ENCODE measurements around the gene HEXIM1.
A peak's percentile ranks its signal among the peaks of the same experiment; 100 is the strongest.

HEXIM1 gene, protein sequence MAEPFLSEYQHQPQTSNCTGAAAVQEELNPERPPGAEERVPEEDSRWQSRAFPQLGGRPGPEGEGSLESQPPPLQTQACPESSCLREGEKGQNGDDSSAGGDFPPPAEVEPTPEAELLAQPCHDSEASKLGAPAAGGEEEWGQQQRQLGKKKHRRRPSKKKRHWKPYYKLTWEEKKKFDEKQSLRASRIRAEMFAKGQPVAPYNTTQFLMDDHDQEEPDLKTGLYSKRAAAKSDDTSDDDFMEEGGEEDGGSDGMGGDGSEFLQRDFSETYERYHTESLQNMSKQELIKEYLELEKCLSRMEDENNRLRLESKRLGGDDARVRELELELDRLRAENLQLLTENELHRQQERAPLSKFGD

DNA sequence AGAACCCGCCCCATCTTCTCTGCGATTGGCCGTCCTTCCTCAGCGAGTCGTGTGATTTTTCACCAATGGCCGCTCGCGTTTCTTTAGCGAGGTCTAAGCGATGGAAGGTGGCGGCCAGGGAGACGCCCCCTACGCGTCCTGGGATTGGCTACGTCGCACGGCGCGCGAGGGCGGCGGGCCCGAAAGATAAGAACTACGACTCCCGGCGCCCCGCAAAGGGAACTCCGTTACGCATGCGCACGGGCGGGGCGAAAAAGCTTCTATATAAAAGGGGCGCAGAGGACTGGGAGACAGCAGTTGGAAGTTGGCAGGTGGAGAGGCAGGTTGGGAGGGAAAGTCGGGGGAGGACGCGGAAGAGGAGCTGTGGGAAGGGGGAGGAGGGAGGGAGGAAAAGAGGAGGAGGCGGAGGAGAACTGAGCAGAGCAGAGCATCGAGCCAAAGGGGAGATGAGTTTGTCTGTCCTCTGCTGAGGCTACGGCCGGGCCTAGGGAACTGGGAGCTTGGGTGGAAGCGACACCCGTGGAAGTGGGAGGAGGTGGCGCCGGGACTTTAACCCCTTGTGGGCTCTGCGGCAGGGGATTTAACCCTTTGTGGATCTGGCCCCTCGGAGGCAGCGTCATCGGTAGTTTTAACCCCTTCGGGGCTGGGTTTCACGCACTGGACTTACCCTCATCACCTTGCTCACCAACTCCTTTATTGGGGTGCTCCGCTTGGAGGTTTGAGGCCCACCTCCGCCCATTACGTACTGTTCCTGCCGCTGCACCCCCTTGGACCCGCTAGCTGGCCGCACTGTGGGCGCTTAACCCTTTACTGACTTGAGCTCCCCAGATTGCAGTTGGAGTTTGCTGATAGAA, at the start of gene HEXIM1:
Gene HEXIM1, plus strand, starts transcription at position 293 of the 854 bp plus-strand sequence. CDS start 716 bp downstream, outside the sequence.
- peak; percentile 97 for DNase-seq

GRCh38 chr17:45098869-45099616, 49.2 kb upstream of the HEXIM1 start:
- DNase-seq, result no peak

DNA sequence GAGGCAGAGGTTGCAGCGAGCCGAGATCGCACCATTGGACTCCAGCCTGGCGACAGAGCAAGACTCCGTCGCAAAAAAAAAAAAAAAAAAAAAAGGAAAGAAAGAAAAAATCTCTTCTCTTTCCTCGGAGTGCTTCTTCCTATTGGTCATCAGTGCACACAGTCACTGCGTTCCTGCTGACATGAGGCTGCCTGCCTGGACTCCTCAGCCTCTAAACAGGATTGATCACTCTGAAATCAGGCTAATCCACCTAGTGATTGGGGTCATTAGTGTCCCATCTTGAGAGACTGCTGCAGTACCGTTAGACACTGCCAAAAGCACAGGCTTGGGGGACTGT, 46.8 kb upstream of the HEXIM1 start:
- DNase-seq, result no peak

DNA sequence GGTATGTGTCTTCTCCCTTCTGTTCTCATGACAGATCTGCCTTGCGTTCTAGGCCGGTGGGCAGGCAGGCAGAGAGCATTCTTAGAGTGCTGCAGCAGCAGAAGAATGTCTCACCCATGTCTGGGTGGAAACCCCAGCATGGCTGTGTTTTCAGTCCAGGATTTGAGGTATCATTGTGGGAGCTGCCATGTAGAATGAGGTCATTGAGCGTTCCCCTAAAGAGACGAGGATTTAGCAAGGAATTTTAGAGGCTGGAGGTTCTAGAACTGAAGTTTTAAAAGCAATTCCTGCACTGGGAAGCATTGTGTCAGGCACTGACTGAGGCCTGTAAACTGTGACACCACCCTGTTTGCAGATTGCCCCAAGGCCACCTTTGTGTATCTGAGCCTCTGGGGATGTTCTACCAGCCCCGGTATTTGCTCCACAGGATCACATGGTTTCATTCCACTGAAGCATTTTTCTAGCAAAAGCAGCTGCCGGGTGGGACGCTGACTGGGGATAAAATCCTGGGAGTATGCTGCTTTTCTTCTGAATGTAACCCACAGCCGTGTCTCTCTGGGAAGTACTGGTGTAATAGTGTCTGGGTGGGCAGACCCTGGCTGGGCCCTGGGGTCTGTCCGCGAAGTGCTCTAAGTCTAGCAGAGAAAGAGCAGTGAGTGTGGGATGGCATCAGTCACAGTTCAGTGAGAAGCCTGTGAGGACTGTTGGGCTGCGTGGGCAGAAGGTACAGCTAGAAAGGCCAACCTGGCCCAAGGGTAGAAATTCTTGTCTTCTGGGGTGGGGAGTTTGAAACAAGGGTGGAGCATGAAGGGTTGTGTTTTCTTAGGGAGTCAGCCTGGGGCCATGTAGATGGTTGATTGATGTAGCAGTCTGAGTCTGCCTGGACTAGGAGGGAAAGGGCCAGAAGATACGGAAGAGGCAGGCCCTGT, 46.1 kb upstream of the HEXIM1 start:
- DNase-seq, result no peak

- DNase-seq, result no peak
These were observed 45.4 kb upstream of the HEXIM1 start for GRCh38 chr17:45102856-45103255.

GRCh38 chr17:45103269-45103795, 44.9 kb upstream of the HEXIM1 start:
- no peak for DNase-seq

GRCh38 chr17:45104029-45104428, 44.2 kb upstream of the HEXIM1 start:
- DNase-seq, result no peak

DNA sequence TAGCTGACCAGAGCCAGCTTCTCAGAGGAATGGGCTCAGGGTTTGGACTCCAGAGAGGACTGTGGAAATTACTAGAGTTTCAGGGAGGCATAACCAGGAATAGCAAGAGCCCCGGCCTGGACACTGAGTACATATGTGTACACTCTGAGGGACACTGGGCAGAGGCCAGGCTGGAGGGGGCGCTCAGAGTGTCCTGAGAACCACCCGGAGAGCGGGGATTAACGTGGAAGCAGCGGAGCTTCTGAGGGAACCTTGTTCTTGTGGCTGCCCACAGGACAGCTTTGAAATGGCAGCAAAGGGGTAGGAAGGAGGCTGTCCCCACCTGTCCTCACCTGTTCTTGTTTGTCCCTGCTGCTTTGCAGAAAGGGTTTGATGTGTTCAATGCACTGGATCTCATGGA, 43.8 kb upstream of the HEXIM1 start:
- no peak for DNase-seq

DNA sequence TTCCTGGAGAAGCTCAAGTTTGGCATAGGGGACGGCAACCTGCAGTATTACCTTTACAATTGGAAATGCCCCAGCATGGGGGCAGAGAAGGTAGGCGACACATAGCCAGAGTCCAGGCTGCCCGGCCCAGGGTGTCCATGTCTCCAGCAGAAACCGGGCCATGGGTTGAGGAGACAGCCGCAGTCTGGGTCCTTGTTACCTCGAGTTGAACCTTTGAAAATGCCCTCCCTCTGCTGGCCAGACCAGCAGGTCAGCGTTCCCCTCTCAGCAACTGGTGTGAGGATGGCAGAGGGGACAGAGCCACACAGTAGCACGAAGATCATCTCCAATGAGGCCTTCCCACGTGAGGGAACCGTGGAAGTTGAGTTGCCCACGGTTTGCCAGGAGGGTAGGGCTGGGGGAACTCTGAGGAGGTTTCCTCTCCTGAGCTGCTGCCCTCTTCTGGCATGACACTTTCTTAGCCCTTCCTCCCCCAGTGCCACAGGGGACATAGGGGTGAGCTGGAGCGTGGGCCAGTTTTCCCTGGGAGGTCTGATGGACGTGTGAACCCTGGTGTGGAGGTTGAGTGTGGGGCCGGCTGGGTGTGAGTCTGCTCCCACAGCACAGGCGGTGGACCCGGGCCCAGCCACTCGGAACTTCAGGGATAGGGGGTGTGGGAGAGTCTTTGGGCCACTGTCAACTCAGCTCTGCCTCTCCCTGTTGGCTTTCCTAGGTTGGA, 43.2 kb upstream of the HEXIM1 start:
- DNase-seq, result no peak

DNA sequence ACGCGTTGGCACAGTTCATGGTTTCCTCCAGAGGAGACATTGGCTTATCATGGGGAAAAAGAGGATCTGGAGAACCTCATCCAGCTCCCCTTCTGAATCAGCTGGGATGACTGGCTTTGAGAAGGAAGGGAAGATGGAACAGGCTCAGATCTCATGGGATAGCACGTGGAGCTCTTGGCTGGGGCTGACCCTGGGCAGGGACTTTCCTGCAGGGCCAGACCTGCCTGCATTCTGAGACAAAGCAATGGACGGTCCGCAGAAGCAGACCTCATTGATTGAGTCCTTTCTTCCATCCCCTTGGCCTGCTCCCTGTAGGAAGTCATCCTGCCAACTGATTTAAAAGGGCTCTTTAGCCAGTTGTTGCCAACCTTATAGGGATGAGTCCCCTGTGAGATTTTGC, 42.2 kb upstream of the HEXIM1 start:
- no peak for DNase-seq

DNA sequence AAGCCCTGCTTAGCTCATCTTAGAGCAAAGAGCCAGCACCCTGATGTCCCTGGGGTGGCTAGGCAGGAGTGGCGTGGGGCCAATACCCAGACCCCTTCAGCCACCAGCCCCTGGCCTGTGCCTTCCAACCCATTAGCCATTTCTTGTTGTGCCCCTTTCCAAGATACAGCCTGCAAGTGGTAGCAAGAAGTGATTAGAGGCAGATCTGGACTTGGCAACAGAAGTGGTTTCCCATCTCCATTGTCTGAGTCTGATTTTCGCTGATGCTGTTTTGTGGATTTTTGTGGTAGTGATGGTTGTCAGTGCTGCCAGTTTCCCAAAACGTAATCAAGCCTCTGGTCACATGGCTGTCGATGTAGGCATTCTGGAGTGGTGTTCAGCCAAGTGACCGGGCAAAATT, 41.7 kb upstream of the HEXIM1 start:
- DNase-seq, result no peak

DNA sequence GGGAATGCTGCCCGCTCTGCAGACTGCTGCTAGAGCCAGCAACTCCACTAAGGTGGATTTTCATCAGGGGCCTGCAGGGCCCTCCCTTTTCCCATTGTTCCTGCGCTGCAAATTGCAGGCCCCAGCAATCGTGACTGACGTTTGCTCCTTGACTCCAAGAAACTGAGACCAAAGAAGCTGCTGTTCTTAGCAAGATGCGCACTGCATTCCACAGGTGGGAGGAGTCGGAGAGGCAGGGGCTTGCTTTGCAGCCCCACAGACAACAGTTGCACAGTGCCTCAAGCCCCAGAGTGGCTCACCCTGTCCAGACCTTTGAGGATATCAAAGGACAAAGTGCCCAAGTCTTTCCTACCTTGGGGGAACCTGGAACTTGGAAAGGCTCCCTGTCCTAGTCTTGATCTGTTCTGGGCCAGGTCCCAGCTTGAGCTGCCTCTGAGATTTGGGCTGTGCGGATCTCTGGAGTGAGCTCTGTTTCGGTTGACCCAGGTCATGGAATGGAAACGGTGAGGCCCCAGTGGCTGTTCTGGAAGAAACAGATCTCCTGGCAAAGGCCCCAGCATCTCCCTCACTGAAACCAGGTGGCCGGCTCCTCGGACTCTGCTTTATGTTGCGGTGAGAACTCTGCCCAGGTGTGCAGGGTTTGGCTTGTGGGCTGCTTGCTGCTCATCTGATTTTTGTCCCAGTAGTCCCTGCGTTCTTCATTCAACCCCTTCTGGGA, 40.8 kb upstream of the HEXIM1 start:
- DNase-seq, result no peak

GRCh38 chr17:45108051-45108450, 40.2 kb upstream of the HEXIM1 start:
- no peak for DNase-seq

GRCh38 chr17:45108595-45109521, 39.4 kb upstream of the HEXIM1 start:
- no peak for DNase-seq

GRCh38 chr17:45110676-45111611, 37.3 kb upstream of the HEXIM1 start:
- no peak for DNase-seq

GRCh38 chr17:45111850-45112249, 36.4 kb upstream of the HEXIM1 start:
- DNase-seq, result no peak

GRCh38 chr17:45112559-45113423, 35.5 kb upstream of the HEXIM1 start:
- DNase-seq, result no peak

DNA sequence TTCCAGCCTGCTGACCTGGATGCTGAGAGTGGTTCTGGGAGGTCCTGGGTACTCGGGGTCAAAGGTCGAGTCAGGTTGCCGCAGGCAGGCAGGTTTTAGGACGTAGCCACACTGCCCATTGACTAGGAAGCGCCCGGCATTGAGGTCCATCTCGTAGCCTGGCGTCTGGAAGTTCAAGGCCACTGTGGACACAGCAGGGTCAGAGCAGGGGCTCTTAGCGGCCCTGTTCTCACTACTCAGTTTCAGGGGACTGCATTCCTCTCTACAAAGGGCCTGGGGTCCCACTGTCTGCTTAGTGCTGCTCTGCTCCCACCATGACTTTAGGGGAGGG, 34.9 kb upstream of the HEXIM1 start:
- DNase-seq, result no peak
